ENCODE results near the gene SOX5. TPM values are rescaled to one million over a fixed set of nuclear protein-coding genes. Genes with fewer than 3 reads are reported as not detected.

Gene SOX5
- 11.1 to 16.2 TPM (median 13.5 TPM) in 3 replicates for total RNA-seq
- long read RNA-seq, partial matches to known transcripts, result 0 of 2 reads
- long read RNA-seq, other reads (novel, unspliced or antisense), result 2 of 2 reads

- Mint-ChIP-seq H3K36me3 (ENCODE audit: low read depth) (no peaks in the 10 kb centered on the region), H3K4me3 (ENCODE audit: unreplicated experiment) (no peak within 1 kb of the TSS), H3K4me1 (ENCODE audit: low read depth) (no peaks in the 10 kb centered on the region), H3K27me3 (ENCODE audit: low read depth) (no peaks in the 10 kb centered on the region), H3K27ac (ENCODE audit: unreplicated experiment) (no peak within 1 kb of the TSS), H3K9me3 (ENCODE audit: low read depth) (no peaks in the 10 kb centered on the region)
- TF ChIP-seq CTCF (IDR thresholded peaks at IDR 0.05), result peak; percentile 17
- DNase-seq (ENCODE audit: low spot score), result no peak
Measured at GRCh38 chr12:23949348-23950209, at the start of gene SOX5. Gene SOX5 (minus strand): TSS chr12:23949670. CDS start chr12:23949601, 69 bp downstream.

GRCh38 chr12:23987046-23987445, 37.6 kb upstream of the SOX5 start:
- Mint-ChIP-seq H3K9me3 (ENCODE audit: low read depth) (peaks cover 3% of the 10 kb centered on the region), H3K27me3 (ENCODE audit: low read depth) (no peaks in the 10 kb centered on the region), H3K4me3 (ENCODE audit: unreplicated experiment) (no peak overlapping the region), H3K27ac (ENCODE audit: unreplicated experiment) (no peak overlapping the region), H3K36me3 (ENCODE audit: low read depth) (peaks cover 2% of the 10 kb centered on the region), H3K4me1 (ENCODE audit: low read depth) (no peaks in the 10 kb centered on the region)
- DNase-seq (ENCODE audit: low spot score), result no peak
- TF ChIP-seq CTCF (IDR thresholded peaks at IDR 0.05), result no peak

GRCh38 chr12:23980826-23981225, 31.4 kb upstream of the SOX5 start:
- Mint-ChIP-seq H3K27me3 (ENCODE audit: low read depth) (no peaks in the 10 kb centered on the region), H3K4me1 (ENCODE audit: low read depth) (no peaks in the 10 kb centered on the region)
- TF ChIP-seq CTCF (IDR thresholded peaks at IDR 0.05), result no peak

GRCh38 chr12:23964812-23965211, 15.3 kb upstream of the SOX5 start:
- H3K27ac Mint-ChIP-seq (ENCODE audit: unreplicated experiment), result no peak overlapping the region
- no peak for DNase-seq (ENCODE audit: low spot score)
- H3K36me3 Mint-ChIP-seq (ENCODE audit: low read depth), result no peaks in the 10 kb centered on the region
- no peak for TF ChIP-seq CTCF (IDR thresholded peaks at IDR 0.05)
- H3K9me3 Mint-ChIP-seq (ENCODE audit: low read depth), result no peaks in the 10 kb centered on the region
- no peaks in the 10 kb centered on the region for H3K4me1 Mint-ChIP-seq (ENCODE audit: low read depth)
- no peaks in the 10 kb centered on the region for H3K27me3 Mint-ChIP-seq (ENCODE audit: low read depth)
- no peak overlapping the region for H3K4me3 Mint-ChIP-seq (ENCODE audit: unreplicated experiment)

More at GRCh38 chr12:23980826-23981225, 31.4 kb upstream of the SOX5 start:
- Mint-ChIP-seq H3K4me3 (ENCODE audit: unreplicated experiment) (no peak overlapping the region), H3K36me3 (ENCODE audit: low read depth) (no peaks in the 10 kb centered on the region), H3K9me3 (ENCODE audit: low read depth) (no peaks in the 10 kb centered on the region), H3K27ac (ENCODE audit: unreplicated experiment) (no peak overlapping the region)
- DNase-seq (ENCODE audit: low spot score), result no peak

- H3K27ac Mint-ChIP-seq (ENCODE audit: unreplicated experiment), result no peak overlapping the region
- no peaks in the 10 kb centered on the region for H3K4me1 Mint-ChIP-seq (ENCODE audit: low read depth)
- H3K4me3 Mint-ChIP-seq (ENCODE audit: unreplicated experiment), result no peak overlapping the region
- no peak for TF ChIP-seq CTCF (IDR thresholded peaks at IDR 0.05)
- no peaks in the 10 kb centered on the region for H3K27me3 Mint-ChIP-seq (ENCODE audit: low read depth)
- H3K9me3 Mint-ChIP-seq (ENCODE audit: low read depth), result no peaks in the 10 kb centered on the region
- no peak for DNase-seq (ENCODE audit: low spot score)
- no peaks in the 10 kb centered on the region for H3K36me3 Mint-ChIP-seq (ENCODE audit: low read depth)
Measured at GRCh38 chr12:23959826-23960225, 10.4 kb upstream of the SOX5 start.

Data from chondrocyte (in vitro differentiated cells).